ENCODE results near the gene RPL37.

Gene RPL37

DNA sequence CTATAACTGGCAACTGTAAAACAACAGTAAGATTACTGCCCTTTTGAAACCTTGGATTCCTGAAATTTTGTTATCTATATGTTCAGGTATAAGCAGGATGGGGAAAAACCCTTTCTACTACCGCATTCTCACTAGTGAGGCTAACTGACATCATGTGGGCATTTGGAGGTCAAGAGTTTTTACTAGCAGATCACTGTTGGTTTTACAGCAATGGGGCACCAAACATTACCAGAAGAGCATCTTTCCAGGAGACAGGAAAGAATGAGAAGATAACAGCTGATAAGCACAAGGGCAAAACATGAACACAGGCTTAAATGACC, 58.4 kb downstream of the RPL37 start:
- no peak for DNase-seq
- TF ChIP-seq POLR2A (IDR thresholded peaks at IDR 0.05; ENCODE audit: low read length): no peak

DNA sequence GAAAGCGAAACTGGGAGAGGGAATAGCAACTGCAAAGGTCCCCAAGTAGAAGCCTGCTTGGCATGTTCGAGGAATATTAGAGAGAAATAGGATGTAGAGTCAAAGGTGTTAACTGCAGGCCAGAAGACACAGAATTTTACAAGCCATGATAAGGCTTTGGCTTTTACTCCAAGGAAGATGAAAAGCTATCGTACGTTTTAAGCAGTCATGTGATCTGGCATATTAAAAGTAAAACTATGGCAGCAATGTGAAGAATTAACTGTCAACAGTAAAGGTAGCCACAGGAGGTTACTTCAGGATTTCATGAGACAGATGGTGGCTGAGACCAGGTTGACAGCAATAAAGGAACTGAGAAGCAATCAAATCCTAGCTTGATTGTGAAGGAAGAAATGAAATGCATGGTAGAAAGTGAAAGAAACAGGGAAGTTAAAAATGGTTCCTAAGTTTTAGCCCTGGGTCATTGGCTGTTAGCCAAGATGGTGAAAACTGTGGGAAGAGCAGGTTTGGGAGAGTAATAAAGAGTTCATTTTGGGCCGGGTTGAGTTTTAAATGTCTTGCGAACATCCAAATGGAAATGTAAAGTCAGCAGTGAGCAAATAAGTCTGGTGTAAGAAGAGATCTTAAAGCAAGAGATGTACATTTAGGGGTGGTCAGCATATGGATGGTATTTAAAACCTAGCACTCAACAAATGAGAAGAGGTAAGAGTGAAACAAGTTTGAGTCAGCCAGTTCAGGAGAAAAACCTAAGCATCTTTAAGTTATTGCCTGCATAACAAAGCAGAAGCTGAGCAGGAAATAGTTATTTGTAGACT, 59.0 kb downstream of the RPL37 start:
- TF ChIP-seq POLR2A (IDR thresholded peaks at IDR 0.05; ENCODE audit: low read length) (no peak), GATA1 (IDR thresholded peaks at IDR 0.05; ENCODE audit: low read depth, low read length) (no peak)
- no peak for DNase-seq

Measured in erythroblast (primary cell).